Ectodermal cell (in vitro differentiated cells): Measurements from ENCODE around the gene TCERG1L.

Source experiments
- H3K27ac ChIP-seq: 2 replicates; pipeline ENCODE4 v1.7.0; 2013; ENCODE audit warnings: mild to moderate bottlenecking, low read depth, low read length; ENCODE audit not compliant: insufficient read depth, poor library complexity, severe bottlenecking
- H3K27me3 ChIP-seq: 2 replicates; pipeline ENCODE4 v1.7.0; 2013; ENCODE audit warnings: mild to moderate bottlenecking, low read length; ENCODE audit not compliant: insufficient read depth, control insufficient read depth, poor library complexity, severe bottlenecking
- H3K36me3 ChIP-seq: one replicate; pipeline ENCODE4 v1.7.0; 2013; ENCODE audit warnings: low read length; ENCODE audit not compliant: control insufficient read depth, insufficient read depth
- H3K4me1 ChIP-seq: one replicate; pipeline ENCODE4 v1.7.0; 2013; ENCODE audit warnings: low read length; ENCODE audit not compliant: control insufficient read depth, insufficient read depth
- H3K4me3 ChIP-seq: 2 replicates; pipeline ENCODE4 v1.7.0; 2013; ENCODE audit warnings: low read depth, low read length, control low read depth; ENCODE audit not compliant: insufficient read depth
- H3K9me3 ChIP-seq: 2 replicates; pipeline ENCODE4 v1.7.0; 2013; ENCODE audit warnings: mild to moderate bottlenecking, low read length, moderate library complexity; ENCODE audit not compliant: control insufficient read depth
- WGBS, 2 experiments: methylation state at CpG; one replicate each; pipeline ENCODE4 v1.1.7; 2013; ENCODE audit warnings: missing lambda C conversion rate in 2 of 2; 5-methylcytosine and 5-hydroxymethylcytosine counted together

The TCERG1L gene

GRCh38 chr10:131231323-131231964, 80.1 kb downstream of the TCERG1L start:
- H3K27ac ChIP-seq = no peak overlapping the region
- no peaks in the 10 kb centered on the region for H3K9me3 ChIP-seq
- no peak overlapping the region for H3K4me3 ChIP-seq
- H3K36me3 ChIP-seq = no peaks in the 10 kb centered on the region
- peaks cover 8% of the 10 kb centered on the region for H3K4me1 ChIP-seq
- 79 to 82% methylated on average over 16 to 19 of the region's 19 CpGs for WGBS, 2 experiments
- H3K27me3 ChIP-seq = no peaks in the 10 kb centered on the region

GRCh38 chr10:131230641-131231322, 80.7 kb downstream of the TCERG1L start:
- Histone ChIP-seq H3K9me3 (no peaks in the 10 kb centered on the region), H3K36me3 (no peaks in the 10 kb centered on the region), H3K4me1 (peaks cover 8% of the 10 kb centered on the region), H3K27ac (no peak overlapping the region), H3K27me3 (no peaks in the 10 kb centered on the region), H3K4me3 (no peak overlapping the region)
- 93% methylated on average over 15 of the region's 15 CpGs for WGBS, 2 experiments

GRCh38 chr10:131230166-131230565, 81.4 kb downstream of the TCERG1L start:
- Histone ChIP-seq H3K36me3 (no peaks in the 10 kb centered on the region), H3K4me1 (peaks cover 8% of the 10 kb centered on the region), H3K27me3 (no peaks in the 10 kb centered on the region), H3K4me3 (no peak overlapping the region), H3K9me3 (no peaks in the 10 kb centered on the region), H3K27ac (no peak overlapping the region)
- 92 to 93% methylated on average over 17 of the region's 17 CpGs for WGBS, 2 experiments

- WGBS, 2 experiments = 89 to 91% methylated on average over 16 of the region's 16 CpGs
- H3K4me1 ChIP-seq = peaks cover 8% of the 10 kb centered on the region
Observed at GRCh38 chr10:131227163-131227740, 84.3 kb downstream of the TCERG1L start.

GRCh38 chr10:131226446-131227162, 84.9 kb downstream of the TCERG1L start:
- H3K27ac ChIP-seq = no peak overlapping the region
- WGBS, 2 experiments = 86 to 87% methylated on average over 18 of the region's 18 CpGs
- H3K9me3 ChIP-seq = no peaks in the 10 kb centered on the region
- no peak overlapping the region for H3K4me3 ChIP-seq
- no peaks in the 10 kb centered on the region for H3K36me3 ChIP-seq
- H3K4me1 ChIP-seq = peaks cover 2% of the 10 kb centered on the region
- no peaks in the 10 kb centered on the region for H3K27me3 ChIP-seq

More at GRCh38 chr10:131227163-131227740, 84.3 kb downstream of the TCERG1L start:
- no peak overlapping the region for H3K4me3 ChIP-seq
- no peaks in the 10 kb centered on the region for H3K9me3 ChIP-seq
- no peaks in the 10 kb centered on the region for H3K27me3 ChIP-seq
- H3K36me3 ChIP-seq = no peaks in the 10 kb centered on the region
- H3K27ac ChIP-seq = no peak overlapping the region

- no peaks in the 10 kb centered on the region for H3K9me3 ChIP-seq
- H3K27ac ChIP-seq = no peak overlapping the region
- WGBS, 2 experiments = 86 to 89% methylated on average over 8 of the region's 8 CpGs
- H3K4me3 ChIP-seq = no peak overlapping the region
- H3K36me3 ChIP-seq = no peaks in the 10 kb centered on the region
- no peaks in the 10 kb centered on the region for H3K27me3 ChIP-seq
- no peaks in the 10 kb centered on the region for H3K4me1 ChIP-seq
Observed at GRCh38 chr10:131224106-131224505, 87.4 kb downstream of the TCERG1L start.

- WGBS, 2 experiments = 90 to 94% methylated on average over 4 of the region's 4 CpGs
- Histone ChIP-seq H3K27me3 (no peaks in the 10 kb centered on the region), H3K27ac (no peak overlapping the region), H3K36me3 (no peaks in the 10 kb centered on the region), H3K9me3 (no peaks in the 10 kb centered on the region), H3K4me3 (no peak overlapping the region), H3K4me1 (no peaks in the 10 kb centered on the region)
Observed at GRCh38 chr10:131223422-131223821, 88.1 kb downstream of the TCERG1L start.

- H3K9me3 ChIP-seq = no peaks in the 10 kb centered on the region
- H3K4me3 ChIP-seq = no peak overlapping the region
- H3K27ac ChIP-seq = no peak overlapping the region
- H3K36me3 ChIP-seq = no peaks in the 10 kb centered on the region
- WGBS, 2 experiments = 92 to 94% methylated on average over 16 of the region's 16 CpGs
- H3K4me1 ChIP-seq = no peaks in the 10 kb centered on the region
- no peaks in the 10 kb centered on the region for H3K27me3 ChIP-seq
Observed at GRCh38 chr10:131222986-131223385, 88.5 kb downstream of the TCERG1L start.

- Histone ChIP-seq H3K4me1 (no peaks in the 10 kb centered on the region), H3K27ac (no peak overlapping the region), H3K36me3 (no peaks in the 10 kb centered on the region), H3K9me3 (no peaks in the 10 kb centered on the region), H3K4me3 (no peak overlapping the region), H3K27me3 (no peaks in the 10 kb centered on the region)
- WGBS, 2 experiments = 95 to 96% methylated on average over 23 of the region's 23 CpGs
Observed at GRCh38 chr10:131221632-131222277, 89.8 kb downstream of the TCERG1L start.
